ENCODE measurements around the gene ZNF835. TPM values are rescaled to one million over a fixed set of nuclear protein-coding genes. Genes with fewer than 3 reads are reported as not detected.

Gene ZNF835
- total RNA-seq, 1 donor from 2014 or later: 1.7 TPM

GRCh38 chr19:56707821-56708220, 36.3 kb upstream of the ZNF835 start:
- DNase-seq (ENCODE audit: extremely low spot score in 2 of 2): no peak
- TF ChIP-seq POLR2AphosphoS5 (IDR thresholded peaks at IDR 0.05; ENCODE audit: insufficient read depth in 1 of 2, low read depth in 1 of 2) (no peak), POLR2A (IDR thresholded peaks at IDR 0.05) (no peak), CTCF (IDR thresholded peaks at IDR 0.05) (no peak)
- Histone ChIP-seq H3K36me3 (no peaks in the 10 kb centered on the region), H3K4me1 (no peaks in the 10 kb centered on the region), H3K27ac (no peak overlapping the region), H3K4me3 (no peak overlapping the region), H3K27me3 (no peaks in the 10 kb centered on the region), H3K9me3 (no peaks in the 10 kb centered on the region)
- intact Hi-C loops (cut with DNase I): no loop called here

GRCh38 chr19:56705939-56706338, 34.4 kb upstream of the ZNF835 start:
- H3K27me3 ChIP-seq: no peaks in the 10 kb centered on the region
- DNase-seq (ENCODE audit: extremely low spot score in 2 of 2): no peak
- TF ChIP-seq POLR2A (IDR thresholded peaks at IDR 0.05): no peak
- TF ChIP-seq CTCF (IDR thresholded peaks at IDR 0.05): no peak
- no peak for TF ChIP-seq POLR2AphosphoS5 (IDR thresholded peaks at IDR 0.05; ENCODE audit: insufficient read depth in 1 of 2, low read depth in 1 of 2)
- no peaks in the 10 kb centered on the region for H3K36me3 ChIP-seq
- no peaks in the 10 kb centered on the region for H3K9me3 ChIP-seq
- H3K4me3 ChIP-seq: no peak overlapping the region
- no peak overlapping the region for H3K27ac ChIP-seq
- intact Hi-C loops (cut with DNase I): no loop called here
- no peaks in the 10 kb centered on the region for H3K4me1 ChIP-seq

- intact Hi-C loops (cut with DNase I): no loop called here
- H3K4me1 ChIP-seq: no peaks in the 10 kb centered on the region
- no peak for DNase-seq (ENCODE audit: extremely low spot score in 2 of 2)
- H3K36me3 ChIP-seq: no peaks in the 10 kb centered on the region
- H3K9me3 ChIP-seq: no peaks in the 10 kb centered on the region
- no peaks in the 10 kb centered on the region for H3K27me3 ChIP-seq
- no peak overlapping the region for H3K27ac ChIP-seq
- H3K4me3 ChIP-seq: no peak overlapping the region
- no peak for TF ChIP-seq CTCF (IDR thresholded peaks at IDR 0.05)
- TF ChIP-seq POLR2A (IDR thresholded peaks at IDR 0.05): no peak
- TF ChIP-seq POLR2AphosphoS5 (IDR thresholded peaks at IDR 0.05; ENCODE audit: insufficient read depth in 1 of 2, low read depth in 1 of 2): no peak
These were observed 30.3 kb upstream of the ZNF835 start for GRCh38 chr19:56701895-56702294.

- no peak for DNase-seq (ENCODE audit: extremely low spot score in 2 of 2)
- Histone ChIP-seq H3K4me3 (no peak overlapping the region), H3K36me3 (no peaks in the 10 kb centered on the region), H3K9me3 (no peaks in the 10 kb centered on the region), H3K4me1 (no peaks in the 10 kb centered on the region), H3K27me3 (no peaks in the 10 kb centered on the region), H3K27ac (no peak overlapping the region)
- intact Hi-C loops (cut with DNase I): no loop called here
- no peak for TF ChIP-seq CTCF (IDR thresholded peaks at IDR 0.05)
- no peak for TF ChIP-seq POLR2AphosphoS5 (IDR thresholded peaks at IDR 0.05; ENCODE audit: insufficient read depth in 1 of 2, low read depth in 1 of 2)
- no peak for TF ChIP-seq POLR2A (IDR thresholded peaks at IDR 0.05)
These were observed 28.0 kb upstream of the ZNF835 start for GRCh38 chr19:56699552-56699951.

- Histone ChIP-seq H3K27ac (no peak overlapping the region), H3K4me1 (no peaks in the 10 kb centered on the region), H3K36me3 (no peaks in the 10 kb centered on the region), H3K27me3 (no peaks in the 10 kb centered on the region), H3K4me3 (no peak overlapping the region), H3K9me3 (no peaks in the 10 kb centered on the region)
- no peak for TF ChIP-seq POLR2AphosphoS5 (IDR thresholded peaks at IDR 0.05; ENCODE audit: insufficient read depth in 1 of 2, low read depth in 1 of 2)
- DNase-seq (ENCODE audit: extremely low spot score in 2 of 2): no peak
- intact Hi-C loops (cut with DNase I): no loop called here
These were observed 20.8 kb upstream of the ZNF835 start for GRCh38 chr19:56692206-56692895.

Data from vagina (tissue), 2 donors.